GM21717 (cell line): ENCODE data around the gene LRRC8C.

Experiments
- ATAC-seq: cut with Tn5 transposase; IDR thresholded peaks from one replicate; pipeline ENCODE4 v1.9.1; 2021; ENCODE audit warnings: mild to moderate bottlenecking, moderate library complexity; ENCODE audit not compliant: unreplicated experiment

The LRRC8C gene

DNA sequence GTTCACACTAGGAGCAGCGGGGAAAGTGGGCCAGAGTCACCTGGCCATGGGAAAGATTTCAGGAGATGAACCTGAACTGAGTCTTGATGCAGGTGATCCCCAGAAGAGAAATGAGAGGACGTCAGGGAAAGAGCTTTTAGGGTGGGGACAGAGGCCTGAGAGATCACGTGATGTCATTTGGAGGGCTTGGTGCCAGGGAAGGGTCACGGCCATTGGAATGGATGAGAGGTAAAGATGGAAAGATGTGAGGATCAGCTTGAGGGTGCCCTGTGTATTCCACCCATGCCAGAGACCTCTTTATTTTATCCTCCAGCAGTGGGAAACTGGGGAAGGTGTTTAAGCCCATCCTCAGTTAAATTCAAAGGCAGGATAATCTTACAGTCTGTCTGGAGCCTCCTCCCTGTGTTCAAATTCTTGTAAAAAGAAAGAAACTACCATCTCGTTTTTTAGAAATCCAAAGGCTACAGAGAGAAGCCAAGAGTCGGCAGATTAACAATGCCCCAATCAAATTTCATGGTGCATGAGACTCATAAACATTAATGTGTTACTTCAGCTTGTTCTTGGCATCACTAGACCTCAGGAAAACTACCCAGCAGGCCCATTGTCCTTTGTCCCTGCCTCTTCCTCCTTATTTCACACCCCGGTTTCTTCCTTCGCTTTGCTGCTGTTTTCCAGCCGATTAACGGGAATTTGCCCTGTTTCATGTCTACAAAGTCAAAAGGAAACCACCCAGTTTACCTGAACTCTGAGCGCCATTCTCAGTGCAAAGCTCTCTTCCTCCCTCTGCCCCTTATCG lies 94.8 kb downstream of the LRRC8C start:
- no peak for ATAC-seq

- ATAC-seq = no peak
These were observed 95.5 kb downstream of the LRRC8C start for GRCh38 chr1:89728381-89728780.

GRCh38 chr1:89732206-89732605 lies 99.3 kb downstream of the LRRC8C start:
- no peak for ATAC-seq

GRCh38 chr1:89732643-89733222 lies 99.8 kb downstream of the LRRC8C start:
- ATAC-seq = no peak

DNA sequence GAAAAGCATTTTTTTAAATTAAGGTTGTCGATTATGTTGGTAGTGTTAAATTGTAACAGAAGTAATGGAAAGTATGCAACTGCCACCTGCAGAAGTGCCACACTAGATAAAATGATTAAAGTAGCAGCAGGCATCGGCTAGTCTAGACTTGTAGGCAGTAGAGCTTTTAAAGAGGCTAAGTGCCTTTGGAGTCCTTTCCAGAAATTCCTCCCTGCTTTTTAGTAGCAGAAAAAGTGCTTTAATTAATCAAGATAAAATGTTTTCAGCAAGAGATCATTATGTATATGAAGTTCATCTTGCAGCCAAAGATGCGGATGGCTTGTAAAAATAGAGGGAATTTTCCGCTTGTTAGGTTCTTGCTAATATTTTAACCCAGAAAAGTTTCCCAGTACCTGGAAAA lies 100.8 kb downstream of the LRRC8C start:
- ATAC-seq = no peak

GRCh38 chr1:89734442-89734841 lies 101.5 kb downstream of the LRRC8C start:
- ATAC-seq = no peak

GRCh38 chr1:89735479-89735878 lies 102.6 kb downstream of the LRRC8C start:
- no peak for ATAC-seq

GRCh38 chr1:89736937-89737733 lies 104.2 kb downstream of the LRRC8C start:
- ATAC-seq = no peak

DNA sequence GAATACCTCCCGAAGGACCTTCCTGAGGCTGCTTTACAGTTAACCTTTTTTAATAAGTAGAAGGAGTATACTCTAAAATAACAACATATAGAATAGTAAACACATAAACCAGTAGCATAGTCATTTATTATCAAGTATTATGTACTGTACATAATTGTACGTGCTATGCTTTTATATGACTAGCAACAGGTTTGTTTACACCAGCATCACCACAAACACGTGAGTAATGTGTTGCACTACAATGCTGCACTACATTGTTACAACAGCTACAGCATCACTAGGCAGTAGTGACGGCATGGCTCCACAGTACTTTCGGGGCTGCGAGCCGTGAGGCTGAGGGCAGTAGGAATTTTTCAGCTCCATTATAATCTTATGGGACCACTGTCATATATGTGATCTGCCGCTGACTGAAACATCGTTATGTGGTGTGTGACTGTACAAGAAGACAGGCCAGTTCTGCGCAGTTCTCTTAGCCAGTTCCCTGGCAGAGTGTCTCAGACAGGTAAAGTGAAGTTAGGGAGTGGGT lies 105.1 kb downstream of the LRRC8C start:
- ATAC-seq = no peak

GRCh38 chr1:89739013-89739843 lies 106.3 kb downstream of the LRRC8C start:
- ATAC-seq = peak; percentile 60

DNA sequence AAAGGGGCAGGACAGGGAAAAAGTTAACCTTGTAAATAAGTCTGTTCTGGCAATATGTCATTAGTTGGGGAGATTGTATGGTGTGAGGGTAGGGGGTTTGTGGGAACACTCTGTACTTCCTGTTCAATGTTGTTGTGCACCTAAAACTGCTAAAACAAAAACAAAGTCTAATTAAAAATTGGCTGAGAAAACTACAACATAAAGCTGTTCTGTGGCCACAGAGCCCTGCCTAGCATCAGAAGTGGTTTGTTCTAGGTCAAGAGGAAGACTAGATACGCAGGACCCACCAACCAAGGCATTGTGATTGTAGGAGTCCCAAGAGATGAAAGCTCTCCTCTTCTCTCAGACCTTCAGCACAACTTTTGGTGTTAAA lies 106.9 kb downstream of the LRRC8C start:
- no peak for ATAC-seq

GRCh38 chr1:89743788-89744187 lies 110.9 kb downstream of the LRRC8C start:
- no peak for ATAC-seq

- ATAC-seq = no peak
These were observed 113.7 kb downstream of the LRRC8C start for GRCh38 chr1:89746424-89747149.

- no peak for ATAC-seq
These were observed 120.8 kb downstream of the LRRC8C start for GRCh38 chr1:89753761-89754160.

GRCh38 chr1:89754518-89754917 lies 121.6 kb downstream of the LRRC8C start:
- no peak for ATAC-seq

DNA sequence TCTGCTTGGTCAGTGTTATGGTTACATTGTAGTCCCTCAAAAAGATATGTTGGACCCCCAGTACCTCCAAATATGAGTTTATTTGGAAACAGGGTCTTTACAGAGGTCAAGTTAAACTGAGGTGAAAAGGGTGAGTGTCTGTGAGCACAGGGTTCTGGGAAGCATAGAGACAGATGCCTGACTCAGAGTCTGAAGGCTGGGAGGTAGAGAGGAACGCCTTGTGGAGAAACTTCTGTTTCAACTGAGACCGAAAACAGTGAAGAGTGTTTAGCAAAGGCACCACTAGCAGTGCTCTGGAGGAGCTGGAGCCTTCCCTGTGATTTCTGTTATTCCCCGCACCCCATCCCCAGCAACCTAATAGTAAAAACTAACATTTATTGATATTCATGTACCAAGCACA lies 122.7 kb downstream of the LRRC8C start:
- no peak for ATAC-seq

- ATAC-seq = no peak
These were observed 124.6 kb downstream of the LRRC8C start for GRCh38 chr1:89757532-89757931.

- no peak for ATAC-seq
These were observed 125.2 kb downstream of the LRRC8C start for GRCh38 chr1:89758156-89758555.

DNA sequence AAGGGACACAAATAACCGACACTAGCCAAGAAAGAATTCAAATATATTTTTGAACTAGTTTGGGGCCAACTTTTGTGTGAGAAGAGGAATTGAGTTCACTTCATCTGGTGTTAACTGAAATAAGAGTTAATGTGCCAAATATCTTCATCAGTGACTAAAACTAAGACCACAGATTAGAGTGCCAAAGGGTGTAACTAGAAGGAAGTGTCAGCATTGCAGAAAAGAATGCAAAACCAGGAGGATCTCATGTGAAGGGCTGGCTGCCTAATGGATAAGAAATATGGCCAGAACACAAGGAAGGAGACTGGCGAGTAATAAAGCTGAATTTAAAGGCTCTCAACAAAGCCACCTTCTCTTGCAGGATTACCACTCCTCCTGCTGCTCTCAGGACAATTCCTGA lies 126.1 kb downstream of the LRRC8C start:
- no peak for ATAC-seq

GRCh38 chr1:89760496-89760895 lies 127.6 kb downstream of the LRRC8C start:
- ATAC-seq = no peak
